ENCODE measurements around the gene ADA. TPM values are rescaled to one million over a fixed set of nuclear protein-coding genes. Genes with fewer than 3 reads are reported as not detected.

Gene ADA
- total RNA-seq, 1 donor from 2014 or later = 12.6 TPM

GRCh38 chr20:44649976-44650375 is 1.5 kb downstream of the ADA start:
- no peak overlapping the region for H3K4me3 ChIP-seq (ENCODE audit: low read depth, low read length)
- H3K36me3 ChIP-seq (ENCODE audit: control insufficient read depth, insufficient read depth, low read length) = no peaks in the 10 kb centered on the region
- H3K27me3 ChIP-seq (ENCODE audit: control insufficient read depth, insufficient read depth, low read length) = no peaks in the 10 kb centered on the region
- no peak for DNase-seq (ENCODE audit: low read depth)
- no peak for FAIRE-seq
- no peak for TF ChIP-seq CTCF (IDR thresholded peaks at IDR 0.05; ENCODE audit: insufficient read depth, low read length, severe bottlenecking)

GRCh38 chr20:44649126-44649525 is 2.4 kb downstream of the ADA start:
- no peak for TF ChIP-seq CTCF (IDR thresholded peaks at IDR 0.05; ENCODE audit: insufficient read depth, low read length, severe bottlenecking)
- no peaks in the 10 kb centered on the region for H3K27me3 ChIP-seq (ENCODE audit: control insufficient read depth, insufficient read depth, low read length)
- no peak overlapping the region for H3K4me3 ChIP-seq (ENCODE audit: low read depth, low read length)
- no peak for FAIRE-seq
- no peaks in the 10 kb centered on the region for H3K36me3 ChIP-seq (ENCODE audit: control insufficient read depth, insufficient read depth, low read length)
- DNase-seq (ENCODE audit: low read depth) = no peak

- Histone ChIP-seq H3K4me3 (ENCODE audit: low read depth, low read length) (no peak overlapping the region), H3K36me3 (ENCODE audit: control insufficient read depth, insufficient read depth, low read length) (no peaks in the 10 kb centered on the region), H3K27me3 (ENCODE audit: control insufficient read depth, insufficient read depth, low read length) (no peaks in the 10 kb centered on the region)
- DNase-seq (ENCODE audit: low read depth) (no peak), FAIRE-seq (no peak)
- no peak for TF ChIP-seq CTCF (IDR thresholded peaks at IDR 0.05; ENCODE audit: insufficient read depth, low read length, severe bottlenecking)
Observed at GRCh38 chr20:44648579-44648978, 2.9 kb downstream of the ADA start.

GRCh38 chr20:44648068-44648467 is 3.4 kb downstream of the ADA start:
- DNase-seq (ENCODE audit: low read depth) = no peak
- H3K36me3 ChIP-seq (ENCODE audit: control insufficient read depth, insufficient read depth, low read length) = no peaks in the 10 kb centered on the region
- H3K4me3 ChIP-seq (ENCODE audit: low read depth, low read length) = no peak overlapping the region
- TF ChIP-seq CTCF (IDR thresholded peaks at IDR 0.05; ENCODE audit: insufficient read depth, low read length, severe bottlenecking) = no peak
- no peaks in the 10 kb centered on the region for H3K27me3 ChIP-seq (ENCODE audit: control insufficient read depth, insufficient read depth, low read length)
- FAIRE-seq = no peak

- DNase-seq (ENCODE audit: low read depth) = peak; percentile 59
- Histone ChIP-seq H3K4me3 (ENCODE audit: low read depth, low read length) (no peak overlapping the region), H3K36me3 (ENCODE audit: control insufficient read depth, insufficient read depth, low read length) (no peaks in the 10 kb centered on the region), H3K27me3 (ENCODE audit: control insufficient read depth, insufficient read depth, low read length) (no peaks in the 10 kb centered on the region)
- no peak for FAIRE-seq
- TF ChIP-seq CTCF (IDR thresholded peaks at IDR 0.05; ENCODE audit: insufficient read depth, low read length, severe bottlenecking) = no peak
Observed at GRCh38 chr20:44646641-44647274, 4.7 kb downstream of the ADA start.

DNA sequence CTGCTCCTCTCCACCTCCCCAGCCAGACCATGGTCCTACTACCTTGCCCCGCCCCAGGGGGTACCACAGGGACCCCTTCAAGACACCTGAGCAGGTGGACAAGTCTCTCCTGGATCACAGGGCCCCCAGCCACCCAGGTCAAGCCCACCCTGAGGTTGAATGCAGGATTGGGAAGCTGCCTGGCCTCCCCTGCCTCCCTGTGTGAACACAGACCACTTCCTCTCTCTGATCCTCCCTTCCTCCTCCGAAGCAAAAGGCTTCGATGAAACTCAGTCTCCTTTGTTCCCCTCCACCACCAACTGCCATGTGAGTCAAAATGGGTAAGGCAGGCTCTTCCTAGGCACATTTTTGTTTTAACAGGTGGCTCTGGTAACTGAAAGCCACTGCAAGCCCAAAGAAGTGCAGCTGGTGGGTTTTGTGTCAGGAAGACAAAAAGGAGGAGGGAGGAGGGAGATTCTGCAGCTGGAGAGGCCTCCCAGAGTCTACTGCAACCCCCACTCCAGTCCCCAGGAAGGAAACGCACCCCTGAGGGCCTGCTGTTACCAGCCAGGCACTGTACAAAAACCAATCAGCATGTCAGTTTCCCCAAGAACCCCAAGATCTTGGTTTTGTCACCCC is 5.4 kb downstream of the ADA start:
- no peaks in the 10 kb centered on the region for H3K27me3 ChIP-seq (ENCODE audit: control insufficient read depth, insufficient read depth, low read length)
- DNase-seq (ENCODE audit: low read depth) (no peak), FAIRE-seq (no peak)
- no peaks in the 10 kb centered on the region for H3K36me3 ChIP-seq (ENCODE audit: control insufficient read depth, insufficient read depth, low read length)
- no peak for TF ChIP-seq CTCF (IDR thresholded peaks at IDR 0.05; ENCODE audit: insufficient read depth, low read length, severe bottlenecking)
- no peak overlapping the region for H3K4me3 ChIP-seq (ENCODE audit: low read depth, low read length)

Data from bronchial epithelial cell (primary cell).